CD4-positive, alpha-beta T cell treated with Interleukin-4 for 4 hours (primary cell): ENCODE measurements around the gene GBE1.
"Not testable (repeated sequence)": the region's sequence is repeated elsewhere in the genome, so short reads cannot be mapped to it uniquely, and the experiment has no call there.

ENCODE experiments used
- DNase-seq: peaks from one replicate; pipeline ENCODE4 v3.0.0-alpha.2; 2020

Gene GBE1

GRCh38 chr3:81752604-81753003 is 8.8 kb downstream of the GBE1 start:
- DNase-seq, result no peak

DNA sequence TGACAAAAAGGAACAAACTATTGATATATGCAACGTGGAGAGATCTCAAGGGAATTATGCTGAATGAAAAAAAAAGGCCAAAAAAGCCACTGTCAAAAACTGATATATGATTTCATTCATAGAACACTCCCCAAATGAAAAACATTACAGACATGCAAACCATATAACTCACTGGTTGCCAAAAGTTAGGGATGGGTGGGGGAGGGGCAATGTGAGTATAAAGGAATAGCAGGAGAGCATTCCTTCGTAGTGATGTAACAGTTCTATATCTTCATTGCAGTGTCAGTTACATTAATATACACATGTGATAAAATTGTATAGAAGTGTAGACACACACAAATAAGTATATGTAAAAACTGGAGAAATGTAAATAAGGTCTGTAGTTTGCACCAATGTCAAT is 12.2 kb downstream of the GBE1 start:
- DNase-seq, result no peak

- DNase-seq, result not testable (repeated sequence)
Observed at GRCh38 chr3:81747280-81747679, 14.2 kb downstream of the GBE1 start.

DNA sequence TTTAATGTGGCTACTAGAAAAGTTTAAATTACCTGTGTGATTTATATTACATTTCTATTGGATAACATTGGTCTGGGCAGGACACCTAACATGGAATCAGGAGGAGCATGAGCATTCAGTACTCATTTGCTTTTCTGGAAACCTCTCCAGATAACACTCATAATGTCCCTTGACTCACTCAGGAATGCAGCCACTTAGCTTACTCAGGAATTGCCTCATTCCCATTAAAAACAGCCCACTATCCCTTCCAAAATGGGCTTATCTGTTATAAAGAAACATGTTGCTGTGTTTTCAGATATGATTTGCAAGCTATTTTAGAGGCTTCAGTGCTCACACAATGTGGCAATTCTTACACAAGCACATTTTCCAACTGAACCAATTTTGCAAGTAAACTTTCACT is 17.1 kb downstream of the GBE1 start:
- DNase-seq, result no peak

GRCh38 chr3:81743096-81744025 is 18.1 kb downstream of the GBE1 start:
- no peak for DNase-seq

GRCh38 chr3:81742581-81742980 is 18.9 kb downstream of the GBE1 start:
- DNase-seq, result no peak

- no peak for DNase-seq
Observed at GRCh38 chr3:81741216-81741615, 20.2 kb downstream of the GBE1 start.

DNA sequence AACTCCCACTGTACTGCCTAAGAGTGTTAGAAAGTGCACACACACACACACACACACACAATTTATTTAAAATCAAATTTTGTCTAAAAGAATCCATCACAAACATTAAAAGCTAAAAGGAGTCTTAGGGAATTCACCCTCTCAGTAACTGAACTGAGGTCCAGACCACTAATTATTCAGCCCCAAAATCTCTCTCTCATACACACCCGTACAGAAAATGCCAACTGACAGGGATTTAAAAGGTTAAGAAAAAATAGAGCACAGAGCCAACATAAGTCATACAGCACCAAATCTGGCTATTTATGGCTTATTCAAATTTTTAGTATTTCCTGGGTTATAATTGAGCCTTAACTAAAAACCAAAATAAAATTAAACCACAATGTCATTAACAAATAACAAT is 20.7 kb downstream of the GBE1 start:
- no peak for DNase-seq

DNA sequence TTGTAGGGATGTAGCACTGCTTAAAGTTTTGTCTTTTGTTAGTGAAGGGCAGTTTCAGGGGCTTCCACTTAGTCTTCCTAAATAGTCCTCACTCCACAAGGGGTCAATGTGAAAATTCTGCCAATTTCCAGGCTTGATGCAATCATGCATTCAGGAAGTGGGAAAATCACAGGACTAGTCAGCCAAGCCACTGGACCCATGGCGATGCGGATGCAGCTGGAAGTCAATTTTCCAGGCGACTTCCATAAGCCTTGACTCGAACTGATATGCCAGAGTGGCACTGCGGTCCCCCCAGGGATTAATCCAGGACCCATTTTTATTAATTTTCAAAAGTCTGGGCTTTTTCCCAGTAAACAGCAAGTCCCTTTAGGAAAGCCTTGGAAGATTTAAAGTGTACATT is 26.1 kb downstream of the GBE1 start:
- DNase-seq, result no peak

- DNase-seq, result no peak
Observed at GRCh38 chr3:81734742-81735141, 26.7 kb downstream of the GBE1 start.

- no peak for DNase-seq
Observed at GRCh38 chr3:81732642-81733041, 28.8 kb downstream of the GBE1 start.

GRCh38 chr3:81728766-81729544 is 32.5 kb downstream of the GBE1 start:
- no peak for DNase-seq

- DNase-seq, result no peak
Observed at GRCh38 chr3:81726735-81727134, 34.7 kb downstream of the GBE1 start.

- no peak for DNase-seq
Observed at GRCh38 chr3:81726132-81726531, 35.3 kb downstream of the GBE1 start.

- no peak for DNase-seq
Observed at GRCh38 chr3:81723732-81724313, 37.6 kb downstream of the GBE1 start.

GRCh38 chr3:81718311-81718710 is 43.1 kb downstream of the GBE1 start:
- no peak for DNase-seq

DNA sequence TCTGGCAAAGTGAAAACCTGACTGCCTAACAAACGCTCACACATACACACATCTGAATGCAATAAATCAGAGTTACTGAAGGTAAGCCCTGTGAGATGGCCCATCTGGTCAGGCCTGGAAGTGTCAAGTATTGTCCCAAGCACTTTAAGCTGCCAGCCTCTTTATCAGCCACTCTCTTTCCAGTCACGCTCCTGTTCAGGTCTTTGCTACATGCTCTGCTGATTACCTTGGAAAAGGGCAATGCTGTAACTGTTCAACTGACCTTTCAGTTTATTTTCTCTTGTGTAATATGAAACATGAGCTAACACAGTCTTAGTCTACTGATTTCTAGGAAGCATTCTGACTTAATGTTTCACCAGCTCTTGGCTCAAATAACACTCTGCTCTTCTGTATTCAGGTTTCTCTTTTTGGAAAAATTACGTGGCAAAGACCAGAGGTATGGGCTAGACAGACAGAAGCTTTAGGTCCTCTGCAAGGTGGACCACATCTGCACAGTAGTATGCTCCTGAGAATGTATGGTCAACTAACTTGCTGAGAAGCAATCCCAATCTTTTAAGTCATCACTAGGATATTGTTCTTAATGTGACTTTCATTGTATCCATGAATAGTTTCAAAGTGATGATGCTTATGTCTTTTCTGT is 44.5 kb downstream of the GBE1 start:
- no peak for DNase-seq

DNA sequence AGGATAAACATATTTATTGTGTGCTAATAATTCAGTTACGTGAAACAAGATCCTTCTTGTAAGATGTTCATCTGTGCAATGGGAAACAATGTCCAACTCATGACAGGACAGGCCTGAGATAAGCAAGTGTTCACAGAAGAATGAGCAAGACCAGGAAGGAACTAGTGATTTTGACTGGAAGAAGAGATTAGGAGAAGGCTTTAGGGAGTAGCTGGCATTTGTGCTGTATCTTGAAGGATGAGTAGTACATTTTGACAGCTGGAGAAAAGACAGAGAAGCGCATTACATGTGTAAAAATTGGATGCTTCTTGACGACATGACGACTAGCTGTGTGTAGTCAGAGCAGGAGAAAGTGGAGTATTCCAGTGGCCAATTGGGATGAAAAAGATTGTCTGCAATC is 48.4 kb downstream of the GBE1 start:
- no peak for DNase-seq

DNA sequence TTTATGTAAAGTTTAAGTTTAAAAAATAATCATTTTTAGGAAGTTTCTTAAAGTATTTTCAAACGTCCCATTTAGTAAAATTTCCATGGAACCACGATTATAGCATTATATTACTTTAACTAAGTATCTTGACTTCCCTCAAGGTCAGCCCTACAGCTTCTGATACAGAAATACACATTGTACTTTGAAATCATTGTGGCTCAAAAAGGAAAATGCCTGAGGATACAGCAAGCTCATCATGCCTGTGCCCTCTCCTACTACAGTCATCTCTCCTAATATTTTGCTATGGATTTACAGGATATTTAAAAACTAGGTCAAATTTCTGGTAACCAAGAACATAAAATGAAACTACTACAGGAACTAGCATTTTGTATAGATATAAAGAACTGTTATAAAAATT is 51.8 kb downstream of the GBE1 start:
- no peak for DNase-seq

DNA sequence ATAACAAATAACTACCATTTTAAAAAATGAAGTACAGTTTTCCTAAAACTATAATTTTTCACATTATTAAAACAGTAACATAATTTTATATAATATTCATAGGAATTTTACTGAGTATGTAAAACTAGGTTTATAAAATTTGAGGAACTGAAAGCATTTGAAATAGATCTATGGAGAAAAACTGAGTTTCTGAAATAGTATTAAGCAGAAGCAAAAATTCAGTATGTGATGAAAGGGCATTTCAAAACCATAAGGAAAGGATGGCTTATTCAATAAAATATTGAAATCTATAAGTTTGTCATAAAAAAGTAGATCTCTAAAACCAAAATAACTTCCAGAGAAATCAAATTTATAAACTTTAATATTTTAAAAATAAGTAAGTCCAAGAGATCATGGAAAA is 53.4 kb downstream of the GBE1 start:
- no peak for DNase-seq

DNA sequence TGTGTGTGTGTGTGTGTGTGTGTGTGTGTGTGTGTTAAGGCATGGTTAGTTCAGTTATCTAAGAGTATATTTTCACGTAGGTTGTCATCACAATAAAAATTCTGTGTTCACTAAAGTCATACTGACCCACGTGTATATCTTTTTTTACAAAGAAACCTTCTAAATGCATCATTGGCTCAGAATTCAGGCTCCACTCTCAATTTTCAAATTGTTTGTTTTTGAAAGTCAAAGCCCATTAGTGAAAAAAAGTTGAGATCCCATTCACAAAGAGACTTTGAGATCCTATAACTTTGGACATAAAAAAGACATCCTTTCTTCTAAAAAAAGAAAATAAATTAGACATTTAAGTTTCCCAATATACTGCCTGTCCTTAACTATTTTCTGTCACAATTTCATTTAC is 59.3 kb downstream of the GBE1 start:
- DNase-seq, result no peak

- no peak for DNase-seq
Observed at GRCh38 chr3:81699536-81700320, 61.7 kb downstream of the GBE1 start.
